ENCODE measurements around the gene GALK1. TPM values are rescaled to one million over a fixed set of nuclear protein-coding genes. Genes with fewer than 3 reads are reported as not detected.

GALK1 gene
- total RNA-seq, 1 experiment from 2014 or later = 35.8 TPM

DNA sequence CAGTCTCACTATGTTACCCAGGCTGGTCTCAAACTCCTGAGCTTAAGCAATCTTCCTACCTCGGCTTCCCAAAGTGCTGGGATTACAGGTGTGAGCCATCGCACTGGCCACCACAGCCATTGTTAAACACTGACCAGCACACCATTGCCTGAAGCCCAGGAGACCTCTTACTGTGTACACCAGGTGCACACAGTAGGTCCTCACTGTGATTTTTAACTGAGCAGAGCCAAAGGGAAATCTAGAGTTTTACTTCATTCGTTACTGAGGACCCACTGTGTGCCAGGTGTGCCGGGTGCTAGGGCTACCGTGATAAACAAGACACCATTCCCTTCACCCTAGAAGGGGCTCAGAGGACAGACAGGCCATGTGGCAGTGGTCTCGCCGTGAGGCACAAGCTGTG, 39.5 kb downstream of the GALK1 start:
- CTCF ChIA-PET = no interaction called here
- Histone ChIP-seq H3K4me3 (ENCODE audit: low read depth in 2 of 2, low read length in 2 of 2) (no peak overlapping the region), H3K4me1 (ENCODE audit: control insufficient read depth, insufficient read depth, low read length) (peaks cover 27% of the 10 kb centered on the region), H3K36me3 (ENCODE audit: control insufficient read depth, insufficient read depth, low read length) (peaks cover 2% of the 10 kb centered on the region; the same call in 1 of the 2 replicates), H3K27me3 (ENCODE audit: control insufficient read depth, insufficient read depth, low read length) (0 out of 2 replicates have a peak, but pooled peaks cover under 1% of the 10 kb centered on the region), H3K9me3 (ENCODE audit: control insufficient read depth, insufficient read depth, low read depth, low read length) (no peaks in the 10 kb centered on the region), H3K27ac (ENCODE audit: low read length) (no peak overlapping the region)
- intact Hi-C loops (cut with micrococcal nuclease; ENCODE audit: unreplicated experiment) = no loop called here
- in situ Hi-C loops (cut with HindIII; ENCODE audit: low pct_unique_long_range_greater_than_20kb, low sequenced_read_pairs) = no loop called here
- TF ChIP-seq SIN3A (IDR thresholded peaks at IDR 0.05; ENCODE audit: borderline replicate concordance, insufficient read depth, low read depth, low read length) = no peak
- TF ChIP-seq TCF7L2 (IDR thresholded peaks at IDR 0.05; ENCODE audit: low read depth, low read length) = no peak
- TF ChIP-seq, protein P1, sequence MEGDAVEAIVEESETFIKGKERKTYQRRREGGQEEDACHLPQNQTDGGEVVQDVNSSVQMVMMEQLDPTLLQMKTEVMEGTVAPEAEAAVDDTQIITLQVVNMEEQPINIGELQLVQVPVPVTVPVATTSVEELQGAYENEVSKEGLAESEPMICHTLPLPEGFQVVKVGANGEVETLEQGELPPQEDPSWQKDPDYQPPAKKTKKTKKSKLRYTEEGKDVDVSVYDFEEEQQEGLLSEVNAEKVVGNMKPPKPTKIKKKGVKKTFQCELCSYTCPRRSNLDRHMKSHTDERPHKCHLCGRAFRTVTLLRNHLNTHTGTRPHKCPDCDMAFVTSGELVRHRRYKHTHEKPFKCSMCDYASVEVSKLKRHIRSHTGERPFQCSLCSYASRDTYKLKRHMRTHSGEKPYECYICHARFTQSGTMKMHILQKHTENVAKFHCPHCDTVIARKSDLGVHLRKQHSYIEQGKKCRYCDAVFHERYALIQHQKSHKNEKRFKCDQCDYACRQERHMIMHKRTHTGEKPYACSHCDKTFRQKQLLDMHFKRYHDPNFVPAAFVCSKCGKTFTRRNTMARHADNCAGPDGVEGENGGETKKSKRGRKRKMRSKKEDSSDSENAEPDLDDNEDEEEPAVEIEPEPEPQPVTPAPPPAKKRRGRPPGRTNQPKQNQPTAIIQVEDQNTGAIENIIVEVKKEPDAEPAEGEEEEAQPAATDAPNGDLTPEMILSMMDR (IDR thresholded peaks at IDR 0.05) = no peak
- TF ChIP-seq, protein P2, sequence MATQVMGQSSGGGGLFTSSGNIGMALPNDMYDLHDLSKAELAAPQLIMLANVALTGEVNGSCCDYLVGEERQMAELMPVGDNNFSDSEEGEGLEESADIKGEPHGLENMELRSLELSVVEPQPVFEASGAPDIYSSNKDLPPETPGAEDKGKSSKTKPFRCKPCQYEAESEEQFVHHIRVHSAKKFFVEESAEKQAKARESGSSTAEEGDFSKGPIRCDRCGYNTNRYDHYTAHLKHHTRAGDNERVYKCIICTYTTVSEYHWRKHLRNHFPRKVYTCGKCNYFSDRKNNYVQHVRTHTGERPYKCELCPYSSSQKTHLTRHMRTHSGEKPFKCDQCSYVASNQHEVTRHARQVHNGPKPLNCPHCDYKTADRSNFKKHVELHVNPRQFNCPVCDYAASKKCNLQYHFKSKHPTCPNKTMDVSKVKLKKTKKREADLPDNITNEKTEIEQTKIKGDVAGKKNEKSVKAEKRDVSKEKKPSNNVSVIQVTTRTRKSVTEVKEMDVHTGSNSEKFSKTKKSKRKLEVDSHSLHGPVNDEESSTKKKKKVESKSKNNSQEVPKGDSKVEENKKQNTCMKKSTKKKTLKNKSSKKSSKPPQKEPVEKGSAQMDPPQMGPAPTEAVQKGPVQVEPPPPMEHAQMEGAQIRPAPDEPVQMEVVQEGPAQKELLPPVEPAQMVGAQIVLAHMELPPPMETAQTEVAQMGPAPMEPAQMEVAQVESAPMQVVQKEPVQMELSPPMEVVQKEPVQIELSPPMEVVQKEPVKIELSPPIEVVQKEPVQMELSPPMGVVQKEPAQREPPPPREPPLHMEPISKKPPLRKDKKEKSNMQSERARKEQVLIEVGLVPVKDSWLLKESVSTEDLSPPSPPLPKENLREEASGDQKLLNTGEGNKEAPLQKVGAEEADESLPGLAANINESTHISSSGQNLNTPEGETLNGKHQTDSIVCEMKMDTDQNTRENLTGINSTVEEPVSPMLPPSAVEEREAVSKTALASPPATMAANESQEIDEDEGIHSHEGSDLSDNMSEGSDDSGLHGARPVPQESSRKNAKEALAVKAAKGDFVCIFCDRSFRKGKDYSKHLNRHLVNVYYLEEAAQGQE (IDR thresholded peaks at IDR 0.05; ENCODE audit: insufficient read depth in 1 of 2, low read depth in 2 of 2, low read length in 1 of 2) = no peak
- TF ChIP-seq POLR2AphosphoS5 (IDR thresholded peaks at IDR 0.05; ENCODE audit: low read depth, low read length) = no peak
- BruUV-seq (replicated peaks) = no TSS peak
- DNase-seq (ENCODE audit: low read depth, low spot score) (no peak), ATAC-seq (no peak)
- POLR2A ChIA-PET = no interaction called here

DNA sequence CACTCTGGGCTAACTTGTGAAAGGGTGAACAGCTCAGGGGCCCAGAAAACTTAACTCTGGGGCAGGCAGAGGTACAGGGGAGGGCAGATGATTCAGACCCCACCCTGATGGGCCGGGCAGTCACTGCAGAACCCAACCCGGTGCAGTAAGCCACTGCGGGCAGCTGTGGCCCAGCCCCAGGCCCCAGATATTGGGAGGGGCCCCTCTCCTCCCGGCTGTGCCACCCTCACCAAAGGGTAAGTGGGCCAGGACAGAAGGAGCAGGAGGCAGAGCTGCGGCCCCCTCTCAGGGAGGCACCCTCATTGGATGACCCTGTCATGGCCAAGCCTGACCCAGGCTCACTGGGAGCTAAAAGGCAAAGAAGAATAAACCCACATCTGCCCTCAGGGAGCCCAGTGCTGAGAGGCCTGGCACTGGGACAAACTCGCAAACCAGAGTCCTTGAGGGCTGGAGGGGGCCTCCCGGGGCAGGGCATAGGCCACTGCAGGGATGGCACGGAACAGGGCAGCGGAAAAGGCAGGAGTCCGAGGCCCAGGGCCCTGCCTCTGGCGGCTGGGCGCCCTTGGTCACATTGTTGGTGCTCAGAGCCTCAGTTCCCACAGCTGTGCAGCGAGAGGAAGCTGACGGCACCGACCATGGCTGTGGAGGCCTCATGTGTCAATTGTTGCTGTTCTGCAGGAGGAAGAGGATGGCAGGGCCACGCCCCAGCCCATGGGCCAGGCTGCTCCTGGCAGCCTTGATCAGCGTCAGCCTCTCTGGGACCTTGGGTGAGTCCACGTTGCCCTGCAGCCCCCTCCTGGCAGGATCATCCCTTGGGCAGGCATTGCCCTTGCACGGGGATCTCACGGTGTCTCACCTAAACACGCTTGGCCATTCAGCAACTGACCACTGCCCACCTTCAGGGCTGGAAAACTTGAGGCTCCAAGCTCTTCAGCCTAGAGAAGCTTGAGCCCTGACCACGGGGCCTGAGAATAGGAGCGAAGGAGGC, 40.7 kb downstream of the GALK1 start:
- POLR2A ChIA-PET = no interaction called here
- no peak for ATAC-seq
- H3K27me3 ChIP-seq (ENCODE audit: control insufficient read depth, insufficient read depth, low read length) = 0 out of 2 replicates have a peak, but pooled peaks cover 2% of the 10 kb centered on the region
- CTCF ChIA-PET = no interaction called here
- H3K9me3 ChIP-seq (ENCODE audit: control insufficient read depth, insufficient read depth, low read depth, low read length) = no peaks in the 10 kb centered on the region
- in situ Hi-C loops (cut with HindIII; ENCODE audit: low pct_unique_long_range_greater_than_20kb, low sequenced_read_pairs) = no loop called here
- intact Hi-C loops (cut with micrococcal nuclease; ENCODE audit: unreplicated experiment) = no loop called here
- peaks cover 27% of the 10 kb centered on the region for H3K4me1 ChIP-seq (ENCODE audit: control insufficient read depth, insufficient read depth, low read length)
- no peak overlapping the region for H3K27ac ChIP-seq (ENCODE audit: low read length)
- no TSS peak for BruUV-seq (replicated peaks)
- peaks cover 2% of the 10 kb centered on the region; the same call in 1 of the 2 replicates for H3K36me3 ChIP-seq (ENCODE audit: control insufficient read depth, insufficient read depth, low read length)
- H3K4me3 ChIP-seq (ENCODE audit: low read depth in 2 of 2, low read length in 2 of 2) = no peak overlapping the region
- DNase-seq (ENCODE audit: low read depth, low spot score) = no peak
- TF ChIP-seq, protein P1 (IDR thresholded peaks at IDR 0.05) = no peak
- TF ChIP-seq TCF7L2 (IDR thresholded peaks at IDR 0.05; ENCODE audit: low read depth, low read length) (no peak), POLR2AphosphoS5 (IDR thresholded peaks at IDR 0.05; ENCODE audit: low read depth, low read length) (no peak), SIN3A (IDR thresholded peaks at IDR 0.05; ENCODE audit: borderline replicate concordance, insufficient read depth, low read depth, low read length) (no peak)
- TF ChIP-seq, protein P2 (IDR thresholded peaks at IDR 0.05; ENCODE audit: insufficient read depth in 1 of 2, low read depth in 2 of 2, low read length in 1 of 2) = no peak

Measured in Panc1 (cell line).